Measurements from ENCODE around the gene REV3L.
"Not testable (repeated sequence)": the region's sequence is repeated elsewhere in the genome, so short reads cannot be mapped to it uniquely, and the experiment has no call there.

The REV3L gene

DNA sequence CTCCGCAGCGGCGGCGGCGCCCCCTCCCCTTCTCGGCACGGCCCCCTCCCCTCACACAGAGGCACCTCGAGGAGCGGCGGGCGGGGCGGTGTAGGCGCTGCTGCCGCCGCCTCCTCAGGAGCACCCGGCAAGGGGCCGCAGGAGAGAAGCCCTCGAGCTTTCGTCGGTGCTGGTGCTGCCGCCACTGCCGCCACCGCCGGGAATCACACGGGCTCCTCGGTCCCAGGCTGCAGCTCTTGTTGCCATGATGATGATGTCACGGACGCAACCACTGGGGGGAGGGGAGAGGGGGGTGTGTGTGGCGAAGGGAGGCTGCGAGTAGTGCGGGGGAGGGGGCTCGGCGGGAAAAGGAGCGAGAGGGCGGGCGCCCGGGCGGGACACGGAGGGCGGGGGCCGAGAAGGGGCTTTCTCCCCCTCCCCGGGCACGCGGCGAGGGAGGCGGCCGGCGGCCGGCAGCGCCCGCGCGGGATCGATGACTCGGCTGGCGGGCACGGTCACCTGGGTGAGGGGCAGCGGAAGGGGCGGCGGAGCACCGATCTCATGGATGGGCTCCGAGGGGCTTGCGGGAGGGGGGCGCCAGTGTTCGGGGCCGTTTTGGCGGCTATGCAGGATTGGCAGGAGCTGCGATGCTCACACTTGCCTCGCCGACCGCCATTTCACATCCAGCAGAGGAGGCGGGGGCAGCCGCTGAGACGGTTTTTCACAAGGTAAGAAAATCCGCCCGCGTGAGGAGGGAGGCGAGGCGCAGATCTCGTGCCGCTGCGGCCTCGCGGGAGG is at the start of gene REV3L:
Gene REV3L, minus strand, starts transcription at position 260 of the 777 bp plus-strand sequence. CDS start 330 bp downstream, outside the sequence.
- DNase-seq (ENCODE audit: low spot score): peak; percentile 86

DNA sequence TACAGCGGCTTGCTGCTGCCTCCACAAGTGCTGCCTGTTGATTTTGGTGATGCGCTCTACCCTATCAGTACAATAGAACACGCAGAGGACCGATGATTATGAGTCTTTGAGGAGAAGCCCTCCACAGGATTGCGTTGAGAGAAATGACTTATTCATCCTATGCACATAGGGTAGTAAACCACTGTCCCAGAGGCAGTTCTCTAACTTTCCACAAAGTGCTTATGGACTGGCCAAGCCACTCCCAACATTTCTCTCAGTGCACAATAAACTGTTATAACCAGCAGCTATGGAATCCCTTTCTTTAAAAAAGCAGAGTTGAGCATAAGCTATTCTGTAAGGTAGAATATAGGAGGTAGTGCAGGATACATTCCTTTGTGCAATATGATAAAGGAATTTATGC is 48.2 kb upstream of the REV3L start:
- DNase-seq (ENCODE audit: low spot score): no peak

GRCh38 chr6:111530667-111531066 is 47.6 kb upstream of the REV3L start:
- DNase-seq (ENCODE audit: low spot score): no peak

GRCh38 chr6:111530218-111530617 is 47.2 kb upstream of the REV3L start:
- DNase-seq (ENCODE audit: low spot score): no peak

- no peak for DNase-seq (ENCODE audit: low spot score)
Measured at GRCh38 chr6:111527367-111527766, 44.3 kb upstream of the REV3L start.

- DNase-seq (ENCODE audit: low spot score): no peak
Measured at GRCh38 chr6:111524735-111525134, 41.7 kb upstream of the REV3L start.

- DNase-seq (ENCODE audit: low spot score): no peak
Measured at GRCh38 chr6:111524252-111524651, 41.2 kb upstream of the REV3L start.

- no peak for DNase-seq (ENCODE audit: low spot score)
Measured at GRCh38 chr6:111523484-111524167, 40.6 kb upstream of the REV3L start.

- DNase-seq (ENCODE audit: low spot score): no peak
Measured at GRCh38 chr6:111522393-111523020, 39.5 kb upstream of the REV3L start.

DNA sequence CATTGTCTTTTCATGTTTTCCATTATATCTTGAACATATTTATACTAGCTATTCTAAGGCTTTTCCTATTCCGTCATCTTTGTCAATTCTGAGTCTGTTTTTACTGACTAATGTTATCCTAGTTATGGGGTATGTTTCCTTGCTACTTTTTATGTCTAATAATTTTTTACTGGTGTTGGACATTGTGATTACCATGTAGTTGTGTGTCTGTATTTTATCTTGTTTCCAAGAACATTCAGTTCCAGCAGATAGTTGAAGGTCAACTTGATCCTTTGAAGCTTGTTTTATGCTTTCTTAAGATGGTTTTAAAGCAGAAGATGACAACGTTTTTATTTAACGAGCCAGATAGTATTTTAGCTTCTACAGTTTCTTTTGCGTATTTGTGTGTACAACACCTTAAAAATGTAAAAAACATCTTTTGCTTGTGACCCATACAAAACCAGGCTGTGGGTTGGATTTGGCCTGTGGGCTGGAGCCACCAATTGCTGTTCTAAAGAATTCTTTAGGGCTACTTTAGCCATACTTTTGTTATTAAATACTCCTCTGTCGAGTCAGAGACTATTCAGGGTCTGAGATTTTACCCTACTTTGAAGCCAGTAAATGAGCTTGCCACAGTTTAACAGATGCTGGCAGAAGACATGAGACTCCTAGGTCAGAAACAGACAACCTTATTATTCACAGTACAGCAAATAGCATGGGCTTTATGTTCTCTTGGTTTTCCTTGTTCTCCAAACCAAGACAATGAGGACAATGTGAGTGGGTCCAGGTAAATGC is 38.7 kb upstream of the REV3L start:
- no peak for DNase-seq (ENCODE audit: low spot score)

- no peak for DNase-seq (ENCODE audit: low spot score)
Measured at GRCh38 chr6:111520524-111520923, 37.5 kb upstream of the REV3L start.

- DNase-seq (ENCODE audit: low spot score): no peak
Measured at GRCh38 chr6:111517965-111518364, 34.9 kb upstream of the REV3L start.

DNA sequence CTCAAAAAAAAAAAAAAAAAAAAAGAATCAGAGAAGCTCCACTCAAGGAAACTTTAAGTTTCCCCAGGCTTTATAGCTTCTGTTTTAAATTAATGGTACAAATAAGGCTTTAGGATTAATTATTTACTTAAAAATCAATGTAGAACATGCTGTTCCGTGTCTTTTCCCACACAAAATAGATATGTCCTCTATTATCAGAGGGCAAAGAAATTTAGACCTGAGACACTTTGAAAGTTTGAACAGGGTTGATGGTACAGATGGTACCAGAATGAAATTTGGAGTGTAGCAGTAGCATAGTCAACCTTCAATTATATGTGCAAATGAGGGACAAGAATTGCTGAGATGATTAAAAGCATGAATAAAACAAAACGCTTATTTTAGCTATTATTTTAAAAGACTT is 32.2 kb upstream of the REV3L start:
- no peak for DNase-seq (ENCODE audit: low spot score)

DNA sequence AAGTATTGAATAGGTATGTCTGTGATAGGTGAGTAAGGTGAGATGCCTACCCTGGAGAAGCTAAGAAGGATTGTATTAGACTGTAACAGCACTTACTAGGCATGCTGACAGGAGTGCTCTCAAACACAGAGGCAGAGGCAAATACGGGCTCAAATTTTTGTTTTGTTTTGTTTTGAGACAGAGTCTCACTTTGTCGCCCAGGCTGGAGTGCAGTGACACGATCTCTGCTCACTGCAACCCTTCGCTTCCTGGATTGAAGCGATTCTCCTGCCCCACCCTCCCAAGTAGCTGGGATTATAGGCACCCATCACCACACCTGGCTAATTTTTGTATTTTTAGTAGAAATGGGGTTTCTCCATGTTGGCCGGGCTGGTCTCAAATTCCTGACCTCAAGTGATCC is 31.5 kb upstream of the REV3L start:
- DNase-seq (ENCODE audit: low spot score): not testable (repeated sequence)

- DNase-seq (ENCODE audit: low spot score): not testable (repeated sequence)
Measured at GRCh38 chr6:111507219-111507618, 24.2 kb upstream of the REV3L start.

DNA sequence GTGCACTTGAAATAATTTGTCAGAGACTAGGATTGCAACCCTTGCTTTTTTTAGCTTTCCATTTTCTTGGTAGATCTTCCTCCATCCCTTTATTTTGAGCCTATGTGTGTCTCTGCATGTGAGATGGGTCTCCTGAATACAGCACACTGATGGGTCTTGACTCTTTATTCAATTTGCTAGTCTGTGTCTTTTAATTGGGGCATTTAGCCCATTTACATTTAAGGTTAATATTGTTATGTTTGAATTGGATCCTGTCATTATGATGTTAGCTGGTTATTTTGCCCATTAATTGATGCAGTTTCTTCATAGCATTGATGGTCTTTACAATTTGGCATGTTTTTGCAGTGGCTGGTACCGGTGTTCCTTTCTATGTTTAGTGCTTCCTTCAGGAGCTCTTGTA is 22.5 kb upstream of the REV3L start:
- DNase-seq (ENCODE audit: low spot score): not testable (repeated sequence)

DNA sequence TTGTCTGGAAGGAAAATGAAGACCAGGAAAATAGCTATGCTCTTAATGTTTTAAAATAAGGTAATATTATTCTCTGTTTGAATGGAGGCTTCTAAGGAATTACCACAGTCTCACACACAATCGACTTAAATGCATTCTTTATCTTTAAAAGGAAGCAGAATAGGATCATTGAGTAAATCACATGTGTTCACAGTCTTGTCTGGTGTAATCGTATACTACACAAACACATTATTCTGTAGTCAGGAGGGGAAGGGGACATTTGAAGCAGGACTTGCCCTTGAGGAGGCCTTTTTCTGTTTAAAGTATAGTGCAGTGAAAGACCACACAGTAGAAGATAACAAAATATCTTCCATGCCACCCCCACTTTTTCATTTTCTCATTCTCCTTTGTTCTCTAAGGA is 20.6 kb upstream of the REV3L start:
- no peak for DNase-seq (ENCODE audit: low spot score)

DNA sequence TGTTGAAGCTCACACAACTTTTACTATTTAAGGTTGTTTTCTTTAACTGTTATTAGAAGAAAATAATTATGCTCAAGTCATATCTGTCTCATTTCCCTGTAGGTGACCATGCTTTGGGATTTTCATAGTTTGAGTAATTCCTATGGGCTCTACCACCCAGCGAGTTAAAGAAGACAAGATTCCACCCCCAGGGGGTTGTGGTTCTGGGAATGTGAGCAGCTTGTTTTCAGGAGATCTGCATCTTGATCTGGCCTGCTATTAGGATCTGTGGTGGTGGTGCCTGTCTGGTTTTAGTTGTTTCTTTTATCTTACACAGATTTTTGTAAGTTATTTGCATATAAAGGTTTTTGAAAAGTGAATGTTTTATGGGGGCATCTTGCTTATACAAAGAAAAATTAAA is 20.2 kb upstream of the REV3L start:
- DNase-seq (ENCODE audit: low spot score): no peak

- no peak for DNase-seq (ENCODE audit: low spot score)
Measured at GRCh38 chr6:111502154-111502553, 19.1 kb upstream of the REV3L start.

- DNase-seq (ENCODE audit: low spot score): peak; percentile 35
Measured at GRCh38 chr6:111499269-111499793, 16.3 kb upstream of the REV3L start.

DNA sequence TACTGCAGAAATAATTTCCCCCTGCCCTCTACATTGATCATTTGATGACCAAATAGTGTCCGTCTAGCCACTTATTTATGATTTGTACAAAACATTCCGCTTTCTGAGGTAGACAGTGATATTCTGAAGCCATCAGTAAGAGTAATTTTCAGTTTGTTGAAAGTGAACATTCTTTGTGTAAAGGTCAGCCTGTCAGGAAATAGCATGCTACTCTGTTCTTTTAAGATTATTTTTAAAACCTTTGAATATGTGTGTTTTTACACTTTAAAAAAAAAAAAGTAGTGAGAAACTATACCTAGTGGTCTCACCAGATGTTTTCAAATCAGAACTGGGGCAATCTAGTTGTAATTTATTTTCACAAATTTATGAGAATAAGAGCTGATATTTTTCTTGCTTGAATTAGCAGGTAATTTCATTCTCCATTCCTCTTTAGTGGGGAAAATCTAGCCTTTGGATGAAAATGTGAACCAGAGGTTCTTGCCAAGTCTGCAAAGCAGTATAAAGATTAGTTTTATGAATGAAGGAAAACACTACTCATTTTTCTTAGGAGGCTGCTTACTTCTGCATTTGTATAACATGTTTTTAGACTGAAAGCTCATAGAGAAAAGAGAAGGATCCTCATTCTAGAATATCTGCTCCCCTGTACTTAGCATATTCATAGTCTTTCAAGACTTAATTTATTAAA is 12.1 kb upstream of the REV3L start:
- DNase-seq (ENCODE audit: low spot score): no peak
